Raji (cell line): ENCODE results near the gene TCOF1.

Source experiments
- POLR2A ChIP-seq: IDR thresholded peaks from 2 replicates; pipeline ENCODE4 v1.6.1; 2011; ENCODE audit warnings: low read depth, low read length, control low read depth; ENCODE audit not compliant: insufficient read depth

TCOF1 gene

DNA sequence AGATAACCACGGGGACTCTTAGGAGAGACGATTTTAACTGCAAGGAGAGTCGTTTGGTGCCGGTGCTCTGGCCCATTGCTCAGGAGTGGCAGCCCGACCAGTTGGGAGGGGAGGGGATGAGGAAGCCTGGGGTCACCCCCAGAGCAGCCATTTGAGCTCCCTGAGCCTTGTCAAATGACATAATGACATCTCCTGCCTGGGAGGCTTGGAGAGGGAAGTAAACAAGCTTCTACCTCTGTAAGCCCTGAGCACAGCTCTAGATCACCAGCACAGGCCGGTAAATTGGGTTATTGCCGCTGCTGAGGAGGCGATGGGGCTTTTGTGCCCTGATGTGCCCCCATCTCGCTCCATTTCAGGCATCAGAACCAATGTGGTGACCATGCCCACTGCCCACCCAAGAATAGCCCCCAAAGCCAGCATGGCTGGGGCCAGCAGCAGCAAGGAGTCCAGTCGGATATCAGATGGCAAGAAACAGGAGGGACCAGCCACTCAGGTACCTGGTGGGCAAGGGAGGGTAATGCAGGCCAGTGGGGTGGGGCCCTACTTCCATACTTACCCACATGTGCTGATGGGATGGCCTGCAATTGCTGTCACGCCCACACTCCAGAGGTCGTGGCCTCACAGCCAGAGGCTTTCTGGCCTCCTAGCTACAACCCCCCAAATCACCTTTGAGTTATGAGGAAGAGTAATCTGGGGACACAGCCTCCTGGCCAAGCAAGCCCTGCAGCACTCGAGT, 32.2 kb downstream of the TCOF1 start:
- no peak for TF ChIP-seq POLR2A

- TF ChIP-seq POLR2A: no peak
Measured at GRCh38 chr5:150391064-150391834, 33.8 kb downstream of the TCOF1 start.

DNA sequence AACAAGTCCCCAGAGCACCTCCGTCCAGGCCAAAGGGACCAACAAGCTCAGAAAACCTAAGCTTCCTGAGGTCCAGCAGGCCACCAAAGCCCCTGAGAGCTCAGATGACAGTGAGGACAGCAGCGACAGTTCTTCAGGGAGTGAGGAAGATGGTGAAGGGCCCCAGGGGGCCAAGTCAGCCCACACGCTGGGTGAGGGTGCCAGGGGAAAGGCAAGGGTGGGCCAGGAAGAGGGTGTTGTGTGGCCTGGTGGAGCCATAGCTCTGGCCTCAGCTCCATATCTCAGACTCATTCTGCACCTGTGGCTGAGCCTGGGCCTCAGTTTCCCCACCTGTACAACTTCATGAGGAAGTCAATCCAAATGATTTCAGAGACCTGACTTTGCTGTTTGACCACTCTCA, 34.5 kb downstream of the TCOF1 start:
- no peak for TF ChIP-seq POLR2A

DNA sequence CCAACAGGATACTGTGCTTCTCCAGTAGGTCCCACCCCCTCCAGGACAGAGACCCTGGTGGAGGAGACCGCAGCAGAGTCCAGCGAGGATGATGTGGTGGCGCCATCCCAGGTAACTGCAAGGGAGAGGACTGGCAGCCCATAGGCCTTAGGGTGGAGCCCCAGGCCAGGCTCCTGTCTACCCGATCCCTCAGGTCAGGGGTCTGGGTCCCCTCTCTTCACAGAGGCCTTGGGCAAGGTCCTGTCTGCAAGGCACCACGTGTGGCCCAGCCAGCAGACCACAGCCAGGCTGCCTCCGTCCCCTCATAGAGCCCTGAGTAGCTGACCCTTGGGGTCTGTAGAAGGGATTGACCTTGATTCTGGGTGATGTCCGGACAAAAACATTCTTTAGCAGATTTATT, 35.2 kb downstream of the TCOF1 start:
- TF ChIP-seq POLR2A: no peak

GRCh38 chr5:150393096-150393645, 35.7 kb downstream of the TCOF1 start:
- no peak for TF ChIP-seq POLR2A

DNA sequence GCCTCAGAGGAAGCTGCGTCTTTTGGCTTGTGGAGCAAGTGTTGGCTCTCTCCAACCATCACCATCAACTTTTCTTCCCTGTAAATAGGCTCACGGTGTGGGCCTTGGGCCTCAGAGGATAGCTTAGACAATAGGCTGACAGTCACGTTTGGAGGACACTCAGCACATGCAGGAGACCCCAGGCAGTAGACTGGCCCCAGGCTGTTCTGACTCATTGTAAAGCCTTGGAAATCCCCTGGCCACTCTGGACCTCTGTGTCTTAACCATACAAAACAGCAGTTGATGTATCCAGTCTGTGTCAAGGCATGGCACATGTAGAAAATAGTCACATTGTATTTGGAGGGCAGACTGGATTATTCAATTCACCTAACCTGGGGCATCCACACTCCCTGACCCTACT, 36.6 kb downstream of the TCOF1 start:
- TF ChIP-seq POLR2A: no peak

DNA sequence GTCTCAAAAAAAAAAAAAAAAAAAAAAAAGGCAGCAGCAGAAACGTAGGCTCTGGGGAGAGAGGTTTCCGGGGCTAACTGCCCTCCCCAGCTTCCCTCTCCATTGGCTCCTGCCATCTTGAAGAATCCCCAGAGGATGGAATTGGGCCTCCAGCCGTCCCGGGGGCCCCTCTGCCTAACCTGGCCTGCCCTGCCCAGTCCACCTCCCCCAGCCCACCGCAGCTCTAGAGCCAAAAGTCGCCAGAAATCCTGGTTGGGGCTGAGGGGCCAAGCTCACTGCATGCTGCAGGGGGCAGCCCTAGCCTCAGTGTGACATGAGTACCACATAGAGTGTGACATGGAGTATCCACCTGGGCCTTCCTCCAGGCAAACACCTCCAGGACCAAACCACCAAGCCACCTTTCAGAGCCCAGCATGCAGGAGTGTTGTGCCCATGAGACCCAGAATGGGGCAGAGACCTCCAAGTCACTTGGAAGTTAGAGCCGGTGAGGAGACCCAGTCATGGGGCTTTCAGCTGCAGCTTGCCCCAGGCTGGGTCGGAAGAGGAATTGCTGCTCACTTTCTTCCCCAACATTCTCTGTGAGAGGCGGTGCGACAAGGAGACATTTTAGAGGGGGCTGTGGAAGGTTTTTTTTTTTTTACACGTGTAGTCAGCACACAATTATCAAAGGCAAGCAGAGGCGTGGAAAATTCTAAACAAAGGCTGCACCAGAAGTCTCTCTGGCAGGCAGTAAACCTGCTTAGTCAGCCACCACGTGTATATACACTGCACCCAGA, 37.6 kb downstream of the TCOF1 start:
- TF ChIP-seq POLR2A: no peak

DNA sequence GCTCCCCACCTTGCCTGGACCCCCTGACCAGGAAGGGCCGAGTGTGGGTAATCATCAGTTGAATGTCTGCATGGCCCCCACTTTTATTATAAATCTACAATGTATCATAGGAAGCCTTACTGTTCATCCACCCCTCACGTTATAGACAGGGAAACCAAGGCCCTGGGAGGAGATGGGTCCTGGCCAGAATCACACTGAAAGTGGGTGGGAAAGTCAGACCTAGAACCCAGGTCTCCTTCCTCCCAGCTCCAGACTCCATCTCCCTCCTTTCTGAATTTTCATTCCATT, 38.1 kb downstream of the TCOF1 start:
- TF ChIP-seq POLR2A: no peak

DNA sequence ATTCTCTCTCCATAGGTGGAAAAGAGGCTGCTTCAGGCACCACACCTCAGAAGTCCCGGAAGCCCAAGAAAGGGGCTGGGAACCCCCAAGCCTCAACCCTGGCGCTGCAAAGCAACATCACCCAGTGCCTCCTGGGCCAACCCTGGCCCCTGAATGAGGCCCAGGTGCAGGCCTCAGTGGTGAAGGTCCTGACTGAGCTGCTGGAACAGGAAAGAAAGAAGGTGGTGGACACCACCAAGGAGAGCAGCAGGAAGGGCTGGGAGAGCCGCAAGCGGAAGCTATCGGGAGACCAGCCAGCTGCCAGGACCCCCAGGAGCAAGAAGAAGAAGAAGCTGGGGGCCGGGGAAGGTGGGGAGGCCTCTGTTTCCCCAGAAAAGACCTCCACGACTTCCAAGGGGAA, 38.8 kb downstream of the TCOF1 start:
- no peak for TF ChIP-seq POLR2A

GRCh38 chr5:150397146-150397781, 39.8 kb downstream of the TCOF1 start:
- TF ChIP-seq POLR2A: no peak

DNA sequence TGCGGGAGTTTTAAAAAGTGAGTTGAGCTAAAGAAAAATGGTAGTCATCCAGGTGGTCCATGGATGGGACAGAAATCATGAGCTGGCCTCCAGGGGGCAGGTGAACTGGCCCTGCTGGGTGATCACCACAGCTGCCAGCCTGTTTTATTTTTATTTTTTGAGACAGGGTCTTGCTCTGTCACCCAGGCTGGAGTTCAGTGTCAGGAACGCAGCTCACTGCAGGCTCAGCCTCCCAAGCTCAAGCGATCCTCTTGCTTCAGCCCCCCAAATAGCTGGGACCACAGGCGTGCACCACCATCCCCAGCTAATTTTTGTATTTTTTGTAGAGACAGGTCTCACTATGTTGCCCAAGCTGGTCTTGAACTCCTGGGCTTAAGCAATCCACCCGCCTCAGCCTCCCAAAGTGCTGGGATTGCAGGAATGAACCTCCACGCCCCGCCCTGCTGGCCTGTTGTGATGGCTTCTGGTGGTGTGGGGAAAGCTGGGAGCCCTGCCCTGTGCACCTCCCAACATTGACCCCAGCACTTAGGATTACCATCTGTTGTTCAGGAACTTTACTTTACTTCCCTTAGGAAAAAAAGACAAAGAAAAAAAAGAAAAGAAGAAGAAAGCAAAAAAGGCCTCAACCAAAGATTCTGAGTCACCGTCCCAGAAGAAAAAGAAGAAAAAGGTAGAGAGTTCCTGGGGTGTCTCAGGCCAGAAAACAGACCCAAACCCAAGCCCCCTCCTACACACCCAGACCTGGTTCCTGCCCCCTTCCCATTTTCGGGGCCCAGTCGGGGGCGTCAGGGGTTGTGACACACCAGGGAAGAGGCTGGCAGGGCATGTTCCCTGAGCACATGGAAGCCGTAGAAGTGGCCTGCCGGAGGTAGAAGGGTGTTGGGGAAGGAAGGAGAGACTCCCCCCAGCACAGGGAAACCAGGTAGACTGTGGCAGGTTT, 40.6 kb downstream of the TCOF1 start:
- TF ChIP-seq POLR2A: peak; percentile 13; the same call in 1 of the 2 replicates

DNA sequence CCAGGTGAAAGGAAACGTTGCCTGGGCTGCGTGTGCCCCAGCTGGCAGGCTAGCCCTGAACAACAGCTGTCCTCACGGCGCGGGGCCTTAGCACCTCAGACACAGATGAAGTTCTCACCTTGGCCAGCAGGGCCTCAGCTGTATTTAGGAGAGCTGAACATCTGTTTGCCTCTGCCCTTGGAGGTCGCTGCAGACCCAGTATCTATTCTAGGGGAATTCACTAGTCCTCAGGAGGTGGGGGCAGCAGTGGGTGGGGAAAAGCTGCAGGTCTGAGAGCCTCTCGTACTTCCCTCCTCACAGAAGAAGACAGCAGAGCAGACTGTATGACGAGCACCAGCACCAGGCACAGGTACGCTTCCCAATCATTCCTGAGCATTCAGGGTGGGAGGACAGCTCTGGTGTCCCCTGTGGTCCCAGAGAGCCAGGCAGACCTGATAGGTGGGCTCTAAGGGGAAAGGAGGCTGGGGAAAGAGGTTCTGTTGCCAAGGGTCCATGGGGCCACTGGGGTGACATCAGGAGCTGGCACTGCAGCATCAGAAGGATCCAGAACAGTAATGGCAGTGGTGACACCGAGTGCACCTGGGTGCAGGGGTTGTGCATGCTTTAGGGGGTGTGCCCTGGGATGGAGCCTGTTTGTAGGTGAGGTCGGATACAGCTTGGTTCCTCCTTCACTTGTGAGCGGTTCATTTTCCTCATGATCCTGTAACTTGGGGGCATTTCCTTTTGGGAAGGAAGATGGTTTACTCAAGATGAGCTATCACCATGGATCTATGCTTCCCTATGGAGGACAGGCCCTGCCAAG, 41.4 kb downstream of the TCOF1 start:
- TF ChIP-seq POLR2A: 0 out of 2 replicates have a peak, but pooled peaks have one; percentile 19

DNA sequence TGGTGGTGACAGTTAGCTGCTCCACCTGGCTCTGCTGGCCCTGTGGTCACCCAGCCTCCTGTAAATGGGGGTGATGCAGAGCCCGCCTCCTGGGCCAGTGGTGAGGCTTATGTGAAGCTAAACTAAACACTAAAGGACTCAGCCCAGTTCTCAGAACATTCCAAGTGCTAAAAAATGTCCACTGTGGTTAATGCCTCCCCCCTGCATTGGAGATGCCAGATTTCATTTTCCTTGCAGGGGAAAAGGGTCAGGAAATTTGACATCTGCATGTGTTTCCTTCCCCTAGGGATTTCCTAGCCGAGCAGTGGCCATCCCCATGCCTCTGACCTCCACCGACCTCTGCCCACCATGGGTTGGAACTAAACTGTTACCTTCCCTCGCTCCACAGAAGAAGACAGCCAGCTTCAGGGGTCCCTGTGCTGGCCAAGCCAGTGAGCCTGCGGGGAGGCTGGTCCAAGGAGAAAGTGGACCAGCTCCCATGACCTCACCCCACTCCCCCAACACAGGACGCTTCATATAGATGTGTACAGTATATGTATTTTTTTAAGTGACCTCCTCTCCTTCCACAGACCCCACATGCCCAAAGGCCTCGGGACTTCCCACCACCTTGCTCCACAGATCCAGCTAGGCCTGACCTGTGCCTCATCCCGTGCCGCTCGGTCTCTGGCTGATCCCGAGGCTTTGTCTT, 42.2 kb downstream of the TCOF1 start:
- TF ChIP-seq POLR2A: no peak
